Panc1 (cell line): Measurements from ENCODE around the gene CORIN. TPM values are rescaled to one million over a fixed set of nuclear protein-coding genes. Genes with fewer than 3 reads are reported as not detected.

Experiments used
- ATAC-seq: fragments of 200-7000 bp; cut with Tn5 transposase; 2 replicates; pipeline ENCODE4 v1.9.1; 2020; ENCODE audit warnings: mild to moderate bottlenecking, moderate library complexity
- BruUV-seq: library from RNA; stranded (reverse); fragments of 400-500 nt; replicated peaks from 2 replicates; lab custom pipeline; 2021; lab: Mats Ljungman, UMichigan
- CTCF ChIA-PET: fragments of 300-600 bp; sonication (Branson Sonifier 250); formaldehyde crosslinking; loops from one replicate; lab custom pipeline; 2022; ENCODE audit warnings: antibody characterized with exemption; lab: Charles Lee
- POLR2A ChIA-PET: fragments of 300-600 bp; sonication (Branson Sonifier 250); formaldehyde crosslinking; loops from one replicate; lab custom pipeline; 2022; ENCODE audit warnings: antibody characterized with exemption; lab: Charles Lee
- DNase-seq: peaks from one replicate; pipeline ENCODE4 v3.0.0-alpha.2; 2010; ENCODE audit warnings: low read depth, low spot score
- H3K27ac ChIP-seq: 2 replicates; pipeline ENCODE4 v1.5.1; 2011; ENCODE audit warnings: mild to moderate bottlenecking, low read length, inconsistent platforms
- H3K27me3 ChIP-seq: fragments of 200-500 bp; sonication (Bioruptor generic); 2 replicates; pipeline ENCODE4 v1.6.0; 2014; ENCODE audit warnings: low read length, inconsistent platforms; ENCODE audit not compliant: control insufficient read depth, insufficient read depth
- H3K36me3 ChIP-seq: fragments of 200-500 bp; sonication (Bioruptor generic); 2 replicates; pipeline ENCODE4 v1.5.1; 2014; ENCODE audit warnings: inconsistent platforms, mild to moderate bottlenecking, low read length, moderate library complexity; ENCODE audit not compliant: control insufficient read depth, insufficient read depth
- H3K4me1 ChIP-seq: 2 replicates; pipeline ENCODE4 v1.5.1; 2011; ENCODE audit warnings: inconsistent platforms, mild to moderate bottlenecking, low read length, moderate library complexity; ENCODE audit not compliant: control insufficient read depth, insufficient read depth
- H3K4me3 ChIP-seq, 2 experiments: 2 replicates each; pipeline ENCODE4 v1.5.1; 2011 to 2012; ENCODE audit warnings: low read depth in 2 of 2, low read length in 2 of 2, mild to moderate bottlenecking in 2 of 2, inconsistent platforms in 1 of 2, moderate library complexity in 1 of 2
- H3K9me3 ChIP-seq: fragments of 200-500 bp; sonication (Bioruptor generic); 2 replicates; pipeline ENCODE4 v1.5.1; 2014; ENCODE audit warnings: low read depth, mild to moderate bottlenecking, inconsistent platforms, low read length, moderate library complexity; ENCODE audit not compliant: control insufficient read depth, insufficient read depth
- CTCF ChIP-seq: fragments of 450-650 bp; IDR thresholded peaks from 2 replicates; pipeline ENCODE4 v1.5.1; 2017; ENCODE audit warnings: mild to moderate bottlenecking
- POLR2AphosphoS5 ChIP-seq: IDR thresholded peaks from 2 replicates; pipeline ENCODE4 v1.6.1; 2012; ENCODE audit warnings: mild to moderate bottlenecking, low read depth, low read length, moderate library complexity
- SIN3A ChIP-seq: IDR thresholded peaks from 2 replicates; pipeline ENCODE4 v1.6.1; 2012; ENCODE audit warnings: low read depth, mild to moderate bottlenecking, low read length, moderate library complexity, borderline replicate concordance; ENCODE audit not compliant: insufficient read depth
- TCF7L2 ChIP-seq: IDR thresholded peaks from 2 replicates; pipeline ENCODE4 v1.6.1; 2011; ENCODE audit warnings: mild to moderate bottlenecking, low read depth, low read length, inconsistent platforms
- in situ Hi-C: cut with HindIII; loops from 2 replicates; pipeline ENCODE4 v1.10.0; 2016; ENCODE audit warnings: low sequenced_read_pairs, low pct_unique_long_range_greater_than_20kb
- intact Hi-C: fragments of 100-400 bp; cut with micrococcal nuclease; formaldehyde crosslinking; loops from one replicate; pipeline ENCODE4 v1.10.0; 2022; ENCODE audit not compliant: unreplicated experiment
- total RNA-seq: library from RNA; stranded (reverse); gene quantifications from one replicate; pipeline ENCODE4 v1.2.1, GENCODE V29; 2021; ENCODE audit not compliant: unreplicated experiment
- TF ChIP-seq, protein P1 (sequence below), 2 experiments: IDR thresholded peaks; 2 replicates each; pipeline ENCODE4 v1.6.1; 2011 to 2012; ENCODE audit warnings: low read depth in 2 of 2, control low read depth in 1 of 2, low read length in 1 of 2, mild to moderate bottlenecking in 1 of 2, moderate library complexity in 1 of 2; ENCODE audit not compliant: insufficient read depth in 1 of 2

The CORIN gene
- total RNA-seq, 1 experiment from 2014 or later = not detected

DNA sequence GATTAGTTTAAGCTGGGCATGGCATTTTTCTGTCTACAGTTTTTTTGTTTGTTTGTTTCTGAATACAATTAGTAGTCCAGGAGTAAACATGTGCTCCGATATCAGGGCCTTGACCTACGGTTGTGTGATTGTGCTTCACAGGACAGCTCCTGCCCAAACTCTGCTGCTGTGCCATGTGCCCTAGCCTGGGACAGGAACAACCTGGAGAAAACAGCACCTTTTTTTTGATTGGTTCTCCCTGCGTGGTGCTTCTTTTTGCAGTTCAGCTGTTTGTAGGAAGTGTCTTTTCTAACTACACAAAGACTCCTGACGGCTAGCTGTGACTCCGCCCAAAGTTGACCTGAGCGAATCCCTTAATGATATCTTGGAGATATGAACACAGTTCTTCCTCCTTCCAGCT lies 194.0 kb downstream of the CORIN start:
- Histone ChIP-seq H3K27me3 (no peaks in the 10 kb centered on the region), H3K4me3 (no peak overlapping the region), H3K9me3 (no peaks in the 10 kb centered on the region), H3K36me3 (no peaks in the 10 kb centered on the region), H3K27ac (no peak overlapping the region), H3K4me1 (no peaks in the 10 kb centered on the region)
- no peak for TF ChIP-seq POLR2AphosphoS5
- TF ChIP-seq CTCF = no peak
- no peak for TF ChIP-seq TCF7L2
- TF ChIP-seq SIN3A = no peak
- TF ChIP-seq, protein P1, sequence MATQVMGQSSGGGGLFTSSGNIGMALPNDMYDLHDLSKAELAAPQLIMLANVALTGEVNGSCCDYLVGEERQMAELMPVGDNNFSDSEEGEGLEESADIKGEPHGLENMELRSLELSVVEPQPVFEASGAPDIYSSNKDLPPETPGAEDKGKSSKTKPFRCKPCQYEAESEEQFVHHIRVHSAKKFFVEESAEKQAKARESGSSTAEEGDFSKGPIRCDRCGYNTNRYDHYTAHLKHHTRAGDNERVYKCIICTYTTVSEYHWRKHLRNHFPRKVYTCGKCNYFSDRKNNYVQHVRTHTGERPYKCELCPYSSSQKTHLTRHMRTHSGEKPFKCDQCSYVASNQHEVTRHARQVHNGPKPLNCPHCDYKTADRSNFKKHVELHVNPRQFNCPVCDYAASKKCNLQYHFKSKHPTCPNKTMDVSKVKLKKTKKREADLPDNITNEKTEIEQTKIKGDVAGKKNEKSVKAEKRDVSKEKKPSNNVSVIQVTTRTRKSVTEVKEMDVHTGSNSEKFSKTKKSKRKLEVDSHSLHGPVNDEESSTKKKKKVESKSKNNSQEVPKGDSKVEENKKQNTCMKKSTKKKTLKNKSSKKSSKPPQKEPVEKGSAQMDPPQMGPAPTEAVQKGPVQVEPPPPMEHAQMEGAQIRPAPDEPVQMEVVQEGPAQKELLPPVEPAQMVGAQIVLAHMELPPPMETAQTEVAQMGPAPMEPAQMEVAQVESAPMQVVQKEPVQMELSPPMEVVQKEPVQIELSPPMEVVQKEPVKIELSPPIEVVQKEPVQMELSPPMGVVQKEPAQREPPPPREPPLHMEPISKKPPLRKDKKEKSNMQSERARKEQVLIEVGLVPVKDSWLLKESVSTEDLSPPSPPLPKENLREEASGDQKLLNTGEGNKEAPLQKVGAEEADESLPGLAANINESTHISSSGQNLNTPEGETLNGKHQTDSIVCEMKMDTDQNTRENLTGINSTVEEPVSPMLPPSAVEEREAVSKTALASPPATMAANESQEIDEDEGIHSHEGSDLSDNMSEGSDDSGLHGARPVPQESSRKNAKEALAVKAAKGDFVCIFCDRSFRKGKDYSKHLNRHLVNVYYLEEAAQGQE (IDR thresholded peaks at IDR 0.05; ENCODE audit: insufficient read depth in 1 of 2, low read depth in 2 of 2, low read length in 1 of 2) = no peak
- no peak for ATAC-seq
- no TSS peak for BruUV-seq
- ChIA-PET CTCF (no interaction called here), POLR2A (no interaction called here)
- in situ Hi-C loops (no loop called here), intact Hi-C loops (no loop called here)
- DNase-seq = no peak

- DNase-seq (no peak), ATAC-seq (no peak)
- intact Hi-C loops = no loop called here
- H3K27ac ChIP-seq = no peak overlapping the region
- H3K27me3 ChIP-seq = no peaks in the 10 kb centered on the region
- H3K36me3 ChIP-seq = no peaks in the 10 kb centered on the region
- POLR2A ChIA-PET = no interaction called here
- no peaks in the 10 kb centered on the region for H3K4me1 ChIP-seq
- in situ Hi-C loops = no loop called here
- CTCF ChIA-PET = no interaction called here
- no TSS peak for BruUV-seq
- TF ChIP-seq POLR2AphosphoS5 (no peak), SIN3A (no peak), CTCF (no peak)
- TF ChIP-seq, protein P1 (IDR thresholded peaks at IDR 0.05; ENCODE audit: insufficient read depth in 1 of 2, low read depth in 2 of 2, low read length in 1 of 2) = no peak
- no peak overlapping the region for H3K4me3 ChIP-seq
- H3K9me3 ChIP-seq = no peaks in the 10 kb centered on the region
These were observed 194.7 kb downstream of the CORIN start for GRCh38 chr4:47642985-47643760.
